IMR-90 (cell line): ENCODE measurements around the gene NNT. TPM values are rescaled to one million over a fixed set of nuclear protein-coding genes. Genes with fewer than 3 reads are reported as not detected.

Experiments used
- ATAC-seq: fragments of 200-7000 bp; cut with Tn5 transposase; 2 replicates; pipeline ENCODE4 v1.9.1; 2020; ENCODE audit warnings: low read depth, mild to moderate bottlenecking, moderate library complexity
- BruUV-seq: library from RNA; stranded (reverse); fragments of 400-500 nt; replicated peaks from 2 replicates; lab custom pipeline; 2021; lab: Mats Ljungman, UMichigan
- CTCF ChIA-PET: fragments of 300-600 bp; formaldehyde crosslinking; extraction: SDS; loops from one replicate; lab custom pipeline; 2021; ENCODE audit warnings: antibody characterized with exemption; lab: Yijun Ruan, JAX
- POLR2A ChIA-PET: fragments of 300-600 bp; sonication (Branson Sonifier 250); formaldehyde crosslinking; loops from one replicate; lab custom pipeline; 2022; ENCODE audit warnings: antibody characterized with exemption; ENCODE audit not compliant: unreplicated experiment; lab: Charles Lee
- DNase-seq: peaks from one replicate; pipeline ENCODE4 v3.0.0; 2013
- H2AFZ ChIP-seq: replicated peaks from 2 replicates; pipeline ENCODE3; 2013; ENCODE audit warnings: low read length, mild to moderate bottlenecking; ENCODE audit not compliant: poor library complexity
- H2AK5ac ChIP-seq: 2 replicates; pipeline ENCODE4 v1.6.1; 2013; ENCODE audit warnings: low read depth, low read length, inconsistent platforms
- H2AK9ac ChIP-seq: replicated peaks from 2 replicates; pipeline ENCODE3; 2013; ENCODE audit warnings: mild to moderate bottlenecking, low read depth, low read length, moderate library complexity; ENCODE audit not compliant: poor library complexity
- H2BK120ac ChIP-seq: 2 replicates; pipeline ENCODE4 v1.6.1; 2013; ENCODE audit warnings: low read depth, low read length, inconsistent platforms
- H2BK15ac ChIP-seq: 3 replicates; pipeline ENCODE4 v1.6.1; 2013; ENCODE audit warnings: low read depth, low read length, inconsistent platforms
- H2BK20ac ChIP-seq: 2 replicates; pipeline ENCODE4 v1.6.1; 2013; ENCODE audit warnings: low read depth, mild to moderate bottlenecking, inconsistent platforms, low read length, moderate library complexity
- H2BK5ac ChIP-seq: 2 replicates; pipeline ENCODE4 v1.6.1; 2013; ENCODE audit warnings: mild to moderate bottlenecking, low read depth, low read length, inconsistent platforms; ENCODE audit not compliant: poor library complexity, severe bottlenecking
- H3K14ac ChIP-seq: replicated peaks from 2 replicates; pipeline ENCODE4 v1.6.1; 2013; ENCODE audit warnings: low read depth, low read length, inconsistent platforms
- H3K18ac ChIP-seq: 2 replicates; pipeline ENCODE4 v1.6.1; 2013; ENCODE audit warnings: low read depth, low read length, control low read depth
- H3K23ac ChIP-seq: 2 replicates; pipeline ENCODE4 v1.6.1; 2013; ENCODE audit warnings: low read depth, low read length, inconsistent platforms
- H3K27ac ChIP-seq: 2 replicates; pipeline ENCODE4 v1.5.1; 2013; ENCODE audit warnings: mild to moderate bottlenecking, control low read depth, low read length; ENCODE audit not compliant: insufficient read depth
- H3K27me3 ChIP-seq: 2 replicates; pipeline ENCODE4 v1.6.1; 2013; ENCODE audit warnings: low read length; ENCODE audit not compliant: control insufficient read depth, insufficient read depth
- H3K36me3 ChIP-seq: 2 replicates; pipeline ENCODE4 v1.6.1; 2013; ENCODE audit warnings: low read length, mixed read lengths; ENCODE audit not compliant: control insufficient read depth, insufficient read depth
- H3K4ac ChIP-seq: 2 replicates; pipeline ENCODE4 v1.6.1; 2013; ENCODE audit warnings: low read depth, low read length, inconsistent platforms
- H3K4me1 ChIP-seq: 2 replicates; pipeline ENCODE4 v1.6.1; 2013; ENCODE audit warnings: low read length, mixed read lengths; ENCODE audit not compliant: control insufficient read depth, insufficient read depth
- H3K4me2 ChIP-seq: 2 replicates; pipeline ENCODE4 v1.6.1; 2013; ENCODE audit warnings: low read depth, mild to moderate bottlenecking, control low read depth, low read length, moderate library complexity
- H3K4me3 ChIP-seq: 2 replicates; pipeline ENCODE4 v1.5.1; 2013; ENCODE audit warnings: low read depth, mild to moderate bottlenecking, control low read depth, low read length, moderate library complexity; ENCODE audit not compliant: insufficient read depth
- H3K56ac ChIP-seq: 2 replicates; pipeline ENCODE4 v1.6.1; 2013; ENCODE audit warnings: low read length, inconsistent platforms; ENCODE audit not compliant: insufficient read depth; ENCODE audit errors: extremely low read depth
- H3K79me1 ChIP-seq, 2 experiments: 2 replicates each; pipeline ENCODE4 v1.6.1; 2013; ENCODE audit warnings: low read length in 2 of 2, inconsistent platforms in 1 of 2, low read depth in 1 of 2
- H3K9ac ChIP-seq: 2 replicates; pipeline ENCODE4 v1.6.1; 2013; ENCODE audit warnings: low read depth, low read length, control low read depth
- H3K9me1 ChIP-seq: 2 replicates; pipeline ENCODE4 v1.6.1; 2013; ENCODE audit warnings: low read length, inconsistent platforms; ENCODE audit not compliant: insufficient read depth
- H3K9me3 ChIP-seq: 2 replicates; pipeline ENCODE4 v1.6.1; 2013; ENCODE audit warnings: low read length; ENCODE audit not compliant: control insufficient read depth, insufficient read depth
- H4K20me1 ChIP-seq: 2 replicates; pipeline ENCODE4 v1.6.1; 2013; ENCODE audit warnings: low read length, inconsistent platforms; ENCODE audit not compliant: insufficient read depth
- H4K5ac ChIP-seq: 2 replicates; pipeline ENCODE4 v1.6.1; 2013; ENCODE audit warnings: mild to moderate bottlenecking, low read depth, low read length, control low read depth
- H4K8ac ChIP-seq, 2 experiments: 2 replicates each; pipeline ENCODE4 v1.6.1; 2013; ENCODE audit warnings: low read depth in 2 of 2, low read length in 2 of 2, control low read depth in 1 of 2, inconsistent platforms in 1 of 2
- H4K91ac ChIP-seq: 2 replicates; pipeline ENCODE4 v1.6.1; 2013; ENCODE audit warnings: low read depth, low read length, inconsistent platforms; ENCODE audit not compliant: insufficient read depth
- CTCF ChIP-seq: conservative IDR thresholded peaks from 2 replicates; pipeline ENCODE4 v1.5.1; 2012; ENCODE audit warnings: mild to moderate bottlenecking, low read depth, low read length, improper control_type of control experiment
- ELK1 ChIP-seq: fragments of 150-350 bp; IDR thresholded peaks from 2 replicates; pipeline ENCODE4 v1.6.1; 2016; ENCODE audit warnings: low read depth, mild to moderate bottlenecking, low read length, moderate library complexity, borderline replicate concordance
- FOS ChIP-seq: fragments of 150-350 bp; IDR thresholded peaks from 2 replicates; pipeline ENCODE4 v1.6.1; 2016; ENCODE audit warnings: low read depth, low read length
- MAZ ChIP-seq: IDR thresholded peaks from 2 replicates; pipeline ENCODE4 v1.6.1; 2012; ENCODE audit warnings: low read depth, mild to moderate bottlenecking, low read length, improper control_type of control experiment, moderate library complexity, borderline replicate concordance
- NFE2L2 ChIP-seq: fragments of 150-350 bp; IDR thresholded peaks from 2 replicates; pipeline ENCODE4 v1.6.1; 2016; ENCODE audit warnings: low read depth, mild to moderate bottlenecking, low read length
- RAD21 ChIP-seq: IDR thresholded peaks from 2 replicates; pipeline ENCODE4 v1.6.1; 2012; ENCODE audit warnings: low read length, improper control_type of control experiment
- RCOR1 ChIP-seq: IDR thresholded peaks from 2 replicates; pipeline ENCODE4 v1.6.1; 2012; ENCODE audit warnings: mild to moderate bottlenecking, low read length, improper control_type of control experiment; ENCODE audit not compliant: insufficient replicate concordance
- RFX5 ChIP-seq: IDR thresholded peaks from 2 replicates; pipeline ENCODE4 v1.8.0; 2012; ENCODE audit warnings: low read depth, mild to moderate bottlenecking, low read length, moderate library complexity
- USF2 ChIP-seq: fragments of 150-350 bp; IDR thresholded peaks from 2 replicates; pipeline ENCODE4 v1.6.1; 2017; ENCODE audit warnings: mild to moderate bottlenecking, antibody characterized with exemption, low read length, low read depth
- WGBS, 2 experiments: methylation state at CpG; one replicate each; pipeline versions ENCODE4 v1.1.5 to v1.1.7; 2013; ENCODE audit warnings: missing lambda C conversion rate in 2 of 2; ENCODE audit not compliant: insufficient read length in 1 of 2; ENCODE audit errors: extremely low coverage in 2 of 2; 5-methylcytosine and 5-hydroxymethylcytosine counted together
- dilution Hi-C: fragments of 300-500 bp; cut with HindIII; formaldehyde crosslinking; loops from one replicate; pipeline ENCODE4 v1.14.3; 2018; ENCODE audit warnings: low sequenced_read_pairs; ENCODE audit not compliant: unreplicated experiment
- in situ Hi-C: fragments of 300-500 bp; cut with MboI; formaldehyde crosslinking; loops from 3 replicates; pipeline ENCODE4 v1.14.3; 2019; ENCODE audit warnings: low sequenced_read_pairs, inconsistent platforms, mixed read lengths
- intact Hi-C: fragments of 100-400 bp; cut with micrococcal nuclease; formaldehyde crosslinking; loops from 2 replicates; pipeline ENCODE4 v1.10.0; 2022
- polyA plus RNA-seq, 3 experiments: library from polyadenylated mRNA; depleted of rRNA; stranded (reverse); fragments of >200 nt; gene quantifications; 2 replicates each; pipeline ENCODE4 v1.2.3, GENCODE V29; 2012; ENCODE audit warnings: low replicate concordance in 1 of 3
- total RNA-seq: library from RNA; depleted of rRNA; stranded (reverse); fragments of >200 nt; gene quantifications from 2 replicates; pipeline ENCODE4 v1.2.3, GENCODE V29; 2012

The NNT gene
- total and polyA plus RNA-seq, 2 of the 4 experiments (the other 2 are of a cell fraction): 23.1 to 57.2 TPM

- no peak overlapping the region for H3K4ac ChIP-seq
- no peak overlapping the region for H3K56ac ChIP-seq
- WGBS, 2 experiments: no CpG with 5 or more reads among the region's 1 CpG
- no peaks in the 10 kb centered on the region for H3K4me1 ChIP-seq
- H3K27ac ChIP-seq: no peak overlapping the region
- DNase-seq (no peak), ATAC-seq (no peak)
- no peak overlapping the region for H3K23ac ChIP-seq
- H4K20me1 ChIP-seq: no peaks in the 10 kb centered on the region
- H4K91ac ChIP-seq: no peak overlapping the region
- H2BK5ac ChIP-seq: no peak overlapping the region
- intact Hi-C loops: no loop called here
- H3K4me3 ChIP-seq: no peak overlapping the region
- H2BK15ac ChIP-seq: no peak overlapping the region
- ChIA-PET POLR2A (no interaction called here), CTCF (interaction anchor here (0.5 kb wide), 1 partner anchor 26 kb away, joined by 4 read pairs; no protein-coding TSS in a partner anchor)
- TF ChIP-seq ELK1 (no peak), RAD21 (no peak), MAZ (no peak), FOS (no peak), RFX5 (no peak), RCOR1 (no peak), USF2 (no peak), NFE2L2 (no peak), CTCF (no peak)
- no peak overlapping the region for H2AK9ac ChIP-seq
- H3K14ac ChIP-seq: no peak overlapping the region
- no peak overlapping the region for H2AFZ ChIP-seq
- H2BK120ac ChIP-seq: no peak overlapping the region
- no peaks in the 10 kb centered on the region for H3K9me3 ChIP-seq
- no peak overlapping the region for H2AK5ac ChIP-seq
- in situ Hi-C loops: no loop called here
- no peak overlapping the region for H3K9ac ChIP-seq
- H4K5ac ChIP-seq: no peak overlapping the region
- dilution Hi-C loops: no loop called here
- no peak overlapping the region for H3K4me2 ChIP-seq
- H3K9me1 ChIP-seq: no peaks in the 10 kb centered on the region
- H3K36me3 ChIP-seq: no peaks in the 10 kb centered on the region
- no peaks in the 10 kb centered on the region for H3K79me1 ChIP-seq
- H3K18ac ChIP-seq: no peak overlapping the region
- no TSS peak for BruUV-seq
- no peak overlapping the region for H4K8ac ChIP-seq
- no peaks in the 10 kb centered on the region for H3K27me3 ChIP-seq
- H2BK20ac ChIP-seq: no peak overlapping the region
Measured at GRCh38 chr5:43584166-43584699, 18.7 kb upstream of the NNT start.
